H1 (cell line): ENCODE measurements around the gene SPTB. TPM values are rescaled to one million over a fixed set of nuclear protein-coding genes. Genes with fewer than 3 reads are reported as not detected.

Source experiments
- BACH1 ChIP-seq: IDR thresholded peaks from 2 replicates; pipeline ENCODE4 v1.6.1; 2012; ENCODE audit warnings: low read length, improper control_type of control experiment
- CBX8 ChIP-seq: fragments of 300-800, 300-1000 bp; sonication (generic); IDR thresholded peaks from 2 replicates; pipeline ENCODE4 v1.7.1; 2016; ENCODE audit warnings: low read depth, low read length, borderline replicate concordance
- EP300 ChIP-seq, 2 experiments: IDR thresholded peaks; 1 replicate in 1 of 2; 2 replicates in 1 of 2; pipeline ENCODE4 v1.6.1; 2011 to 2012; ENCODE audit warnings: low read depth in 2 of 2, low read length in 2 of 2, mild to moderate bottlenecking in 2 of 2, borderline replicate concordance in 1 of 2, inconsistent platforms in 1 of 2, moderate library complexity in 1 of 2
- GTF2F1 ChIP-seq: IDR thresholded peaks from 2 replicates; pipeline ENCODE4 v1.6.1; 2012; ENCODE audit warnings: low read depth, low read length, improper control_type of control experiment, borderline replicate concordance
- KDM4A ChIP-seq: IDR thresholded peaks from one replicate; pipeline ENCODE4 v1.7.1; 2012; ENCODE audit warnings: low read depth, mild to moderate bottlenecking, moderate library complexity, low read length, inconsistent platforms; ENCODE audit not compliant: severe bottlenecking
- RBBP5 ChIP-seq: IDR thresholded peaks from 2 replicates; pipeline ENCODE4 v1.7.1; 2012; ENCODE audit warnings: low read depth, mild to moderate bottlenecking, inconsistent platforms, low read length, moderate library complexity, borderline replicate concordance
- SP2 ChIP-seq: IDR thresholded peaks from 2 replicates; pipeline ENCODE4 v1.6.1; 2012; ENCODE audit warnings: mild to moderate bottlenecking, low read length, inconsistent platforms
- polyA plus RNA-seq, 7 experiments: library from polyadenylated mRNA; depleted of rRNA in 3 of 7; stranded (reverse) in 5 of 7; unstranded in 2 of 7; fragments of >200 nt in 5 of 7; fragments of 200-250 nt in 2 of 7; gene quantifications; 1 replicate in 5 of 7; 2 replicates in 1 of 7; 4 replicates in 1 of 7; pipeline versions ENCODE4 v1.2.1 to v1.2.3, GENCODE V29; 2011 to 2013; ENCODE audit warnings: missing spikeins in 2 of 7, mixed read lengths in 2 of 7
- total RNA-seq: library from RNA; stranded (reverse); fragmentation: NEBNext Ultra II Directional; extraction: Animal tissue kit (Norgen Biotek cat#: 25700); gene quantifications from 2 replicates; pipeline ENCODE4 v1.2.1, GENCODE V29; 2021

SPTB gene
- total and polyA plus RNA-seq, 2 of the 8 experiments (the other 6 are each of a cell fraction or from before 2014, with no cell fraction given): 0.30 to 2.4 TPM

GRCh38 chr14:64792871-64793560 is 86.7 kb downstream of the SPTB start (continued):
- no peak for TF ChIP-seq RBBP5
- no peak for TF ChIP-seq CBX8
- TF ChIP-seq SP2: no peak
- no peak for TF ChIP-seq EP300 (IDR thresholded peaks at IDR 0.05; ENCODE audit: borderline replicate concordance in 1 of 2, low read depth in 2 of 2, low read length in 2 of 2)
- no peak for TF ChIP-seq BACH1
- TF ChIP-seq KDM4A: no peak
- TF ChIP-seq GTF2F1: no peak
